DOHH2 (cell line): ENCODE measurements around the gene GNPNAT1.

Experiments
- CTCF ChIP-seq: fragments of 200-600 bp; sonication (generic); IDR thresholded peaks from one replicate; pipeline ENCODE4 v1.5.1; 2014; ENCODE audit warnings: antibody characterized with exemption, mild to moderate bottlenecking, low read depth, low read length; ENCODE audit not compliant: poor library complexity, severe bottlenecking
- EZH2phosphoT487 ChIP-seq: fragments of 200-600 bp; sonication (generic); IDR thresholded peaks from 2 replicates; pipeline ENCODE4 v1.6.1; 2017; ENCODE audit warnings: borderline replicate concordance, mild to moderate bottlenecking, antibody characterized with exemption, low read length, moderate library complexity, mixed read lengths

DNA sequence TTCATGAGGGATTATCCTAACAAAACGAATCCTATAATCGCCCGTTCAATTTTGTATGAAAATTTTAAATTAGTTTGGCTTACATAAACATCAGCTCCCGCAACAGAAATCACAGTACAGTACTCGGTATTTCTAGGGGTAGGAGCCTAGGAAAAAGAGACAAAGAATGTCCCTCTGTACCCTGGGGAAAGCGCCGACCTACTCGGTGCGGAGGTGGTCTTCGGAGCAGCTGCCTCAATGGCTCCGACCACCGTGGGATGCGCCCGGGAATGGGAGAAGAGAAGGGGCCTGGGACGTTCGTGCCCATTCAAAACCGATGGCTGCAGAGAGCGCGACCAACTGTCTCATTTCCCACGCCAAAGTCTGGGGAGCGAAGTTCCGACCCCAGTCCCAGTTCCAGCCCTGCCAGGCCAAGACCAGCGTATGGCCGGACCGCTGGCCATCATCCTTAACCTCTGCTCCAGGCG, 618 bp downstream of the GNPNAT1 start:
- TF ChIP-seq EZH2phosphoT487, result no peak
- no peak for TF ChIP-seq CTCF
